Trophoblast cell (in vitro differentiated cells and primary cell): Measurements from ENCODE around the gene PHKG1.
"Not testable (repeated sequence)": the region's sequence is repeated elsewhere in the genome, so short reads cannot be mapped to it uniquely, and the experiment has no call there.

Experiments used
- DNase-seq, 2 donors: peaks; one replicate each; pipeline ENCODE4 v3.0.0-alpha.2; 2016
- H2AFZ ChIP-seq: 2 replicates; pipeline ENCODE4 v1.6.1; 2013; ENCODE audit warnings: low read length, moderate library complexity, mild to moderate bottlenecking; ENCODE audit not compliant: insufficient read depth, poor library complexity
- H2AK5ac ChIP-seq: 2 replicates; pipeline ENCODE4 v1.6.1; 2013; ENCODE audit warnings: mild to moderate bottlenecking, low read length
- H2BK120ac ChIP-seq: 2 replicates; pipeline ENCODE4 v1.6.1; 2013; ENCODE audit warnings: low read length, mild to moderate bottlenecking, moderate library complexity; ENCODE audit not compliant: insufficient read depth, poor library complexity
- H2BK12ac ChIP-seq: 2 replicates; pipeline ENCODE4 v1.6.1; 2013; ENCODE audit warnings: mild to moderate bottlenecking, low read length, moderate library complexity
- H2BK5ac ChIP-seq: 2 replicates; pipeline ENCODE4 v1.6.1; 2013; ENCODE audit warnings: low read length, low read depth, moderate library complexity, mild to moderate bottlenecking; ENCODE audit not compliant: poor library complexity
- H3K14ac ChIP-seq: 2 replicates; pipeline ENCODE4 v1.6.1; 2013; ENCODE audit warnings: mild to moderate bottlenecking, low read length
- H3K18ac ChIP-seq: 2 replicates; pipeline ENCODE4 v1.6.1; 2013; ENCODE audit warnings: mild to moderate bottlenecking, low read length
- H3K23ac ChIP-seq: 2 replicates; pipeline ENCODE4 v1.6.1; 2013; ENCODE audit warnings: low read length
- H3K27ac ChIP-seq: 2 replicates; pipeline ENCODE4 v1.5.1; 2013; ENCODE audit warnings: low read depth, mild to moderate bottlenecking, inconsistent platforms, low read length, moderate library complexity
- H3K27me3 ChIP-seq: 2 replicates; pipeline ENCODE4 v1.6.1; 2013; ENCODE audit warnings: inconsistent platforms, mild to moderate bottlenecking, low read length, moderate library complexity; ENCODE audit not compliant: insufficient read depth
- H3K36me3 ChIP-seq, 2 experiments: 1 replicate in 1 of 2; 2 replicates in 1 of 2; pipeline ENCODE4 v1.6.1; 2013; ENCODE audit warnings: low read length in 2 of 2, mild to moderate bottlenecking in 2 of 2, moderate library complexity in 1 of 2; ENCODE audit not compliant: insufficient read depth in 2 of 2, control insufficient read depth in 1 of 2
- H3K4ac ChIP-seq: 2 replicates; pipeline ENCODE4 v1.6.1; 2013; ENCODE audit warnings: low read depth, mild to moderate bottlenecking, low read length, moderate library complexity
- H3K4me1 ChIP-seq, 2 experiments: 1 replicate in 1 of 2; 2 replicates in 1 of 2; pipeline ENCODE4 v1.6.1; 2013; ENCODE audit warnings: low read length in 2 of 2, mild to moderate bottlenecking in 2 of 2, moderate library complexity in 1 of 2; ENCODE audit not compliant: insufficient read depth in 2 of 2, control insufficient read depth in 1 of 2
- H3K4me2 ChIP-seq: 2 replicates; pipeline ENCODE4 v1.6.1; 2013; ENCODE audit warnings: inconsistent platforms, mild to moderate bottlenecking, low read length, moderate library complexity
- H3K4me3 ChIP-seq: 2 replicates; pipeline ENCODE4 v1.5.1; 2013; ENCODE audit warnings: mild to moderate bottlenecking, low read depth, low read length, inconsistent platforms
- H3K79me1 ChIP-seq: one replicate; pipeline ENCODE4 v1.6.1; 2013; ENCODE audit warnings: low read length
- H3K79me2 ChIP-seq: 2 replicates; pipeline ENCODE4 v1.6.1; 2013; ENCODE audit warnings: low read length, mild to moderate bottlenecking; ENCODE audit not compliant: control insufficient read depth, insufficient read depth, poor library complexity
- H3K9ac ChIP-seq: 2 replicates; pipeline ENCODE4 v1.6.1; 2013; ENCODE audit warnings: mild to moderate bottlenecking, low read length
- H3K9me3 ChIP-seq: 2 replicates; pipeline ENCODE4 v1.6.1; 2013; ENCODE audit warnings: low read depth, mild to moderate bottlenecking, control low read depth, inconsistent platforms, low read length; ENCODE audit not compliant: insufficient read depth
- H4K12ac ChIP-seq: 2 replicates; pipeline ENCODE4 v1.6.1; 2013; ENCODE audit warnings: low read depth, mild to moderate bottlenecking, low read length, moderate library complexity
- H4K8ac ChIP-seq: 2 replicates; pipeline ENCODE4 v1.6.1; 2013; ENCODE audit warnings: low read depth, mild to moderate bottlenecking, low read length, moderate library complexity
- H4K91ac ChIP-seq: one replicate; pipeline ENCODE4 v1.6.1; 2013; ENCODE audit warnings: low read depth, mild to moderate bottlenecking, low read length, moderate library complexity
- WGBS: extraction: QIAGEN DNeasy Blood & Tissue Kit; methylation state at CpG from one replicate; pipeline ENCODE4 v1.1.7; 2013; ENCODE audit warnings: missing lambda C conversion rate; ENCODE audit not compliant: insufficient read length, insufficient coverage; ENCODE audit errors: extremely low coverage; 5-methylcytosine and 5-hydroxymethylcytosine counted together

Gene PHKG1

GRCh38 chr7:56078196-56078595 lies 14.6 kb downstream of the PHKG1 start:
- WGBS: no CpG with 5 or more reads among the region's 16 CpGs
- H2BK120ac ChIP-seq: no peak overlapping the region
- H3K4ac ChIP-seq: no peak overlapping the region
- no peak overlapping the region for H3K9ac ChIP-seq
- no peak overlapping the region for H3K23ac ChIP-seq
- H3K27me3 ChIP-seq: no peaks in the 10 kb centered on the region
- H3K36me3 ChIP-seq: peaks cover 33 to 40% of the 10 kb centered on the region in 2 experiments
- H4K91ac ChIP-seq: no peak overlapping the region
- no peak overlapping the region for H3K14ac ChIP-seq
- H2BK12ac ChIP-seq: no peak overlapping the region
- DNase-seq: no peak
- no peaks in the 10 kb centered on the region for H3K4me1 ChIP-seq
- H3K18ac ChIP-seq: no peak overlapping the region
- H4K12ac ChIP-seq: no peak overlapping the region
- no peaks in the 10 kb centered on the region for H3K9me3 ChIP-seq
- no peak overlapping the region for H2BK5ac ChIP-seq
- H3K4me2 ChIP-seq: no peak overlapping the region
- no peak overlapping the region for H2AFZ ChIP-seq
- H2AK5ac ChIP-seq: no peak overlapping the region
- H3K4me3 ChIP-seq: no peak overlapping the region
- no peaks in the 10 kb centered on the region for H3K79me1 ChIP-seq
- no peak overlapping the region for H4K8ac ChIP-seq
- H3K27ac ChIP-seq: no peak overlapping the region
- no peaks in the 10 kb centered on the region for H3K79me2 ChIP-seq

- Histone ChIP-seq H3K79me1 (no peaks in the 10 kb centered on the region), H3K27ac (no peak overlapping the region), H2BK5ac (no peak overlapping the region), H3K4me1 (no peaks in the 10 kb centered on the region), H3K9ac (no peak overlapping the region), H3K79me2 (no peaks in the 10 kb centered on the region), H2AFZ (no peak overlapping the region), H4K91ac (no peak overlapping the region), H3K4me2 (no peak overlapping the region), H2AK5ac (no peak overlapping the region), H4K12ac (no peak overlapping the region), H2BK12ac (no peak overlapping the region), H3K36me3 (peaks cover 33 to 38% of the 10 kb centered on the region in 2 experiments), H4K8ac (no peak overlapping the region), H3K9me3 (no peaks in the 10 kb centered on the region), H3K14ac (no peak overlapping the region), H3K18ac (no peak overlapping the region), H2BK120ac (no peak overlapping the region), H3K27me3 (no peaks in the 10 kb centered on the region), H3K23ac (no peak overlapping the region), H3K4me3 (no peak overlapping the region), H3K4ac (no peak overlapping the region)
- DNase-seq: no peak
- WGBS: no CpG with 5 or more reads among the region's 3 CpGs
Observed at GRCh38 chr7:56077681-56078080, 15.1 kb downstream of the PHKG1 start.

- no peak overlapping the region for H4K91ac ChIP-seq
- no peak overlapping the region for H3K4ac ChIP-seq
- no peak overlapping the region for H2BK12ac ChIP-seq
- no peak overlapping the region for H2AK5ac ChIP-seq
- H4K12ac ChIP-seq: no peak overlapping the region
- no peak overlapping the region for H3K18ac ChIP-seq
- no peak overlapping the region for H2AFZ ChIP-seq
- no peak overlapping the region for H3K23ac ChIP-seq
- no peak overlapping the region for H4K8ac ChIP-seq
- H2BK120ac ChIP-seq: no peak overlapping the region
- no peak overlapping the region for H3K4me2 ChIP-seq
- H3K4me1 ChIP-seq: no peaks in the 10 kb centered on the region
- H3K27ac ChIP-seq: no peak overlapping the region
- H3K9me3 ChIP-seq: no peaks in the 10 kb centered on the region
- H3K36me3 ChIP-seq: peaks cover 28 to 34% of the 10 kb centered on the region in 2 experiments
- no peak overlapping the region for H3K9ac ChIP-seq
- H3K79me2 ChIP-seq: no peaks in the 10 kb centered on the region
- no peak overlapping the region for H3K14ac ChIP-seq
- no peak overlapping the region for H3K4me3 ChIP-seq
- H3K27me3 ChIP-seq: no peaks in the 10 kb centered on the region
- H2BK5ac ChIP-seq: no peak overlapping the region
- WGBS: no CpG with 5 or more reads among the region's 19 CpGs
- H3K79me1 ChIP-seq: no peaks in the 10 kb centered on the region
- peak; percentile 74 to 92 for DNase-seq
Observed at GRCh38 chr7:56074371-56074791, 18.4 kb downstream of the PHKG1 start.

GRCh38 chr7:56066376-56066775 lies 26.4 kb downstream of the PHKG1 start:
- not testable (repeated sequence) for H4K91ac ChIP-seq, H2BK120ac ChIP-seq, H2AK5ac ChIP-seq, H3K14ac ChIP-seq, H4K8ac ChIP-seq, DNase-seq, H3K4me2 ChIP-seq, H3K23ac ChIP-seq, H2BK5ac ChIP-seq, H3K4ac ChIP-seq, H3K79me2 ChIP-seq, H3K27me3 ChIP-seq, H3K79me1 ChIP-seq, H4K12ac ChIP-seq, H3K27ac ChIP-seq, H3K4me1 ChIP-seq, H2AFZ ChIP-seq, H3K18ac ChIP-seq, H3K9ac ChIP-seq, H2BK12ac ChIP-seq, H3K4me3 ChIP-seq, H3K9me3 ChIP-seq
- no CpG with 5 or more reads among the region's 13 CpGs for WGBS
- peaks cover 6 to 20% of the 10 kb centered on the region in 2 experiments for H3K36me3 ChIP-seq
